ENCODE measurements around the gene MUC12. TPM values are rescaled to one million over a fixed set of nuclear protein-coding genes. Genes with fewer than 3 reads are reported as not detected.

Gene MUC12
- under 1 TPM in 1 of 2 donors, not detected in 1; 0.69 TPM for total RNA-seq

GRCh38 chr7:100969066-100969615 is at the start of gene MUC12:
MUC12 (plus strand) TSS chr7:100969565; CDS start chr7:100969623, 58 bp downstream.

GRCh38 chr7:100949227-100949932 is 20.0 kb upstream of the MUC12 start, which contains the start of gene MUC3A:
MUC3A (plus strand) TSS chr7:100949534; CDS start chr7:100949625, 91 bp downstream.

Small RNAs within 50 kb of the gene (small RNA-seq; reads per million reads assigned to genes)
- 0 reads per million in 2 donors for gene RPS29P15

Other genes starting within 250 kb of the MUC12 start
- gene EPO, start 249.1 kb upstream of the MUC12 start, total RNA-seq = not detected
- gene ZAN, start 236.0 kb upstream of the MUC12 start, total RNA-seq = not detected
- 10 to 100 TPM; 21.0 to 49.0 TPM for gene EPHB4, start 142.0 kb upstream of the MUC12 start, total RNA-seq
- 10 to 100 TPM; 15.5 to 20.0 TPM for gene SLC12A9, start 116.9 kb upstream of the MUC12 start, total RNA-seq
- gene TRIP6, start 102.2 kb upstream of the MUC12 start, total RNA-seq = 100 to 1,000 TPM in 1 of 2 donors, 10 to 100 TPM in 1; 96.7 to 102 TPM
- 10 to 100 TPM; 35.8 to 52.0 TPM for gene SRRT, start 94.5 kb upstream of the MUC12 start, total RNA-seq
- gene UFSP1, start 79.8 kb upstream of the MUC12 start, total RNA-seq = 1 to 10 TPM; 5.2 to 7.0 TPM
- gene ACHE, start 73.7 kb upstream of the MUC12 start, total RNA-seq = under 1 TPM in 1 of 2 donors, not detected in 1; 0.34 TPM
- gene MUC3A, start 20.0 kb upstream of the MUC12 start, total RNA-seq = not detected
- not detected for gene MUC17, start 50.5 kb downstream of the MUC12 start, total RNA-seq
- gene TRIM56, start 115.9 kb downstream of the MUC12 start, total RNA-seq = 10 to 100 TPM in 1 of 2 donors, 1 to 10 TPM in 1; 10.0 to 14.3 TPM
- gene SERPINE1, start 157.5 kb downstream of the MUC12 start, total RNA-seq = 1 to 10 TPM; 1.0 to 3.3 TPM
- gene AP1S1, start 184.9 kb downstream of the MUC12 start, total RNA-seq = 100 to 1,000 TPM; 151 to 208 TPM
- 10 to 100 TPM in 1 of 2 donors, 1 to 10 TPM in 1; 8.3 to 27.0 TPM for gene VGF, start 196.0 kb downstream of the MUC12 start, total RNA-seq
- gene NAT16, start 210.7 kb downstream of the MUC12 start, total RNA-seq = not detected
- gene MOGAT3, start 231.5 kb downstream of the MUC12 start, total RNA-seq = not detected
- gene PLOD3, start 248.0 kb downstream of the MUC12 start, total RNA-seq = 100 to 1,000 TPM; 199 to 220 TPM
- 10 to 100 TPM; 60.9 to 88.1 TPM for gene ZNHIT1, start 248.6 kb downstream of the MUC12 start, total RNA-seq